NB4 (cell line): ENCODE data around the gene NOD1.

Experiments used
- POLR2A ChIP-seq: IDR thresholded peaks from 2 replicates; pipeline ENCODE4 v1.6.1; 2011; ENCODE audit warnings: mild to moderate bottlenecking; ENCODE audit not compliant: insufficient read length; ENCODE audit errors: extremely low read depth
- TF ChIP-seq, protein P1 (sequence below): IDR thresholded peaks from one replicate; pipeline ENCODE4 v1.5.1; 2012; ENCODE audit warnings: low read depth, low read length
- TF ChIP-seq, protein P2 (sequence below): IDR thresholded peaks from 2 replicates; pipeline ENCODE4 v1.6.1; 2011; ENCODE audit warnings: low read depth, low read length

DNA sequence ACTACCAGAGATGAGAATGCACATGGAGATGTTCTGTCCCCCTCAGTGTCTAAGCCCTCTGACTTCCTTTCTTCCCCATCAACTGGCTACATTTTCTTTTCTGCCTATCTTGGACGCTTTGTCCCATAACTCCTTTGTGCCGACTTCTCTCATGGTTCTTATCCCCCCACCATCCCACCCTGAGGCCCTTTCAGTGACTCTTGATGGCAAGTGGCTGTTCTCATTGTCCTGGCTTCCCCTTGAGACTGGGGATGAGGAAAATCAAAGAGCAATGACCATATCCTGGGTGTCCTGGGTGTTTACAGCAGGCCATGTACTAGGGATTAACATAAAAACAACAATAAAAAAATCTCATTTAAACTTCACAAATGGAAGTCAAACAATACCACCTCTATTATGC is 44.9 kb upstream of the NOD1 start:
- TF ChIP-seq, protein P1, sequence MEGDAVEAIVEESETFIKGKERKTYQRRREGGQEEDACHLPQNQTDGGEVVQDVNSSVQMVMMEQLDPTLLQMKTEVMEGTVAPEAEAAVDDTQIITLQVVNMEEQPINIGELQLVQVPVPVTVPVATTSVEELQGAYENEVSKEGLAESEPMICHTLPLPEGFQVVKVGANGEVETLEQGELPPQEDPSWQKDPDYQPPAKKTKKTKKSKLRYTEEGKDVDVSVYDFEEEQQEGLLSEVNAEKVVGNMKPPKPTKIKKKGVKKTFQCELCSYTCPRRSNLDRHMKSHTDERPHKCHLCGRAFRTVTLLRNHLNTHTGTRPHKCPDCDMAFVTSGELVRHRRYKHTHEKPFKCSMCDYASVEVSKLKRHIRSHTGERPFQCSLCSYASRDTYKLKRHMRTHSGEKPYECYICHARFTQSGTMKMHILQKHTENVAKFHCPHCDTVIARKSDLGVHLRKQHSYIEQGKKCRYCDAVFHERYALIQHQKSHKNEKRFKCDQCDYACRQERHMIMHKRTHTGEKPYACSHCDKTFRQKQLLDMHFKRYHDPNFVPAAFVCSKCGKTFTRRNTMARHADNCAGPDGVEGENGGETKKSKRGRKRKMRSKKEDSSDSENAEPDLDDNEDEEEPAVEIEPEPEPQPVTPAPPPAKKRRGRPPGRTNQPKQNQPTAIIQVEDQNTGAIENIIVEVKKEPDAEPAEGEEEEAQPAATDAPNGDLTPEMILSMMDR: no peak
- TF ChIP-seq POLR2A: no peak
- TF ChIP-seq, protein P2, sequence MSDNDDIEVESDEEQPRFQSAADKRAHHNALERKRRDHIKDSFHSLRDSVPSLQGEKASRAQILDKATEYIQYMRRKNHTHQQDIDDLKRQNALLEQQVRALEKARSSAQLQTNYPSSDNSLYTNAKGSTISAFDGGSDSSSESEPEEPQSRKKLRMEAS: no peak
